Measurements from ENCODE around the gene USP17L11.
"Not testable (repeated sequence)": the region's sequence is repeated elsewhere in the genome, so short reads cannot be mapped to it uniquely, and the experiment has no call there.

The USP17L11 gene

DNA sequence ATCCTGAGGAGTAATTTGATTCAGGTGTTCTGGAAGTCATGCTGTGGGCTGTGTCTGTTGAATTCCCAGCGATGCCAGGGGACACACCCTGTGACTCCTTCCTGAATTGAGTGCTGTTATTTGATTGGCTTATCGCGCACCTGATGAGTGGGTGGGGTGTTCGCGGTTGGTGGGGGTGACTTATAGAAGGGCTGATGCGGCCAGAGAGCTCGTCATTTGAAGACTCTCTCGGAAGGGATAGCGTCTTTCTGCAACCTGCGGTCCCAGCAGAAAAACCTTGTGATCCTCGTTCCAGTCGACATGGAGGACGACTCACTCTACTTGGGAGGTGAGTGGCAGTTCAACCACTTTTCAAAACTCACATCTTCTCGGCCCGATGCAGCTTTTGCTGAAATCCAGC lies 42.6 kb downstream of the USP17L11 start, which contains the start of gene USP17L20:
Gene USP17L20, plus strand, starts transcription at position 301 of the 400 bp plus-strand sequence. Its CDS starts 0 bp downstream, at position 301.
- not testable (repeated sequence) for TF ChIP-seq FOXP2 (optimal IDR thresholded peaks at IDR 0.05; ENCODE audit: borderline replicate concordance, extremely low read depth, extremely low read length, insufficient read depth); TAF1 (IDR thresholded peaks at IDR 0.05; ENCODE audit: borderline replicate concordance, insufficient read depth, low read length); SIN3A (IDR thresholded peaks at IDR 0.05; ENCODE audit: borderline replicate concordance, insufficient read depth, low read length)

DNA sequence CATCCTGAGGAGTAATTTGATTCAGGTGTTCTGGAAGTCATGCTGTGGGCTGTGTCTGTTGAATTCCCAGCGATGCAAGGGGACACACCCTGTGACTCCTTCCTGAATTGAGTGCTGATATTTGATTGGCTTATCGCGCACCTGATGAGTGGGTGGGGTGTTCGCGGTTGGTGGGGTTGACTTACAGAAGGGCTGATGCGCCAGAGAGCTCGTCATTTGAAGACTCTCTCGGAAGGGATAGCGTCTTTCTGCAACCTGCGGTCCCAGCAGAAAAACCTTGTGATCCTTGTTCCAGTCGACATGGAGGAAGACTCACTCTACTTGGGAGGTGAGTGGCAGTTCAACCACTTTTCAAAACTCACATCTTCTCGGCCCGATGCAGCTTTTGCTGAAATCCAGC lies 47.4 kb downstream of the USP17L11 start, which contains the start of gene USP17L21:
Gene USP17L21, plus strand, starts transcription at position 301 of the 400 bp plus-strand sequence. Its CDS starts 0 bp downstream, at position 301.
- TF ChIP-seq FOXP2 (optimal IDR thresholded peaks at IDR 0.05; ENCODE audit: borderline replicate concordance, extremely low read depth, extremely low read length, insufficient read depth); TAF1 (IDR thresholded peaks at IDR 0.05; ENCODE audit: borderline replicate concordance, insufficient read depth, low read length); POLR2AphosphoS5 (IDR thresholded peaks at IDR 0.05; ENCODE audit: low read depth, low read length): not testable (repeated sequence)
